Stromal cell of bone marrow (primary cell): ENCODE measurements around the gene CD247.
A peak's percentile ranks its signal among the peaks of the same experiment; 100 is the strongest.

ENCODE experiments used
- DNase-seq: peaks from one replicate; pipeline ENCODE4 v3.0.0-alpha.2; 2012; ENCODE audit warnings: low read depth

The CD247 gene

GRCh38 chr1:167412072-167412471 lies 106.3 kb downstream of the CD247 start:
- DNase-seq = no peak

- no peak for DNase-seq
Measured at GRCh38 chr1:167409183-167409582, 109.1 kb downstream of the CD247 start.

- DNase-seq = no peak
Measured at GRCh38 chr1:167408355-167408754, 110.0 kb downstream of the CD247 start.

GRCh38 chr1:167404908-167405307 lies 113.4 kb downstream of the CD247 start:
- no peak for DNase-seq

- DNase-seq = no peak
Measured at GRCh38 chr1:167404161-167404888, 114.0 kb downstream of the CD247 start.

- peak; percentile 19 for DNase-seq
Measured at GRCh38 chr1:167401260-167401873, 117.0 kb downstream of the CD247 start.

GRCh38 chr1:167400359-167400953 lies 117.9 kb downstream of the CD247 start:
- DNase-seq = no peak

- no peak for DNase-seq
Measured at GRCh38 chr1:167392200-167392696, 126.1 kb downstream of the CD247 start.

GRCh38 chr1:167388976-167389375 lies 129.4 kb downstream of the CD247 start:
- no peak for DNase-seq

GRCh38 chr1:167387251-167387910 lies 130.9 kb downstream of the CD247 start:
- DNase-seq = no peak
